ENCODE measurements around the gene GRK1.

DNA sequence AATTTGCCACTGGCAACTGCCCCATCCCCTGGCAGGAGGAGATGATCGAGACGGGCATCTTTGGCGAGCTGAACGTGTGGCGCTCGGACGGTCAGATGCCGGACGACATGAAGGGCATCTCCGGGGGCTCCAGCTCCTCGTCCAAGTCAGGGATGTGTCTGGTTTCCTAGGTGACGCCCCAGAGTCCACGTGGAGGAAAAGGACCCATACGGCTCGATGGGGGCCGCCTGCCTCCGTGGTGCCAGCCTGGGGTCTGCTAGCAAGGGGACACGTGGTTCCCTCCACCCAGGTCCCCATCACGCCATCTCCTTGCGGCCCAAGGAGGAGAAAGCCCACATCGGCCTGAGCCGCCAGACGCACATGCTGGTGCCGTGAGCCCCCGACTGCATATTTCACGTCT lies 68.2 kb downstream of the GRK1 start:
- TF ChIP-seq, protein P1, sequence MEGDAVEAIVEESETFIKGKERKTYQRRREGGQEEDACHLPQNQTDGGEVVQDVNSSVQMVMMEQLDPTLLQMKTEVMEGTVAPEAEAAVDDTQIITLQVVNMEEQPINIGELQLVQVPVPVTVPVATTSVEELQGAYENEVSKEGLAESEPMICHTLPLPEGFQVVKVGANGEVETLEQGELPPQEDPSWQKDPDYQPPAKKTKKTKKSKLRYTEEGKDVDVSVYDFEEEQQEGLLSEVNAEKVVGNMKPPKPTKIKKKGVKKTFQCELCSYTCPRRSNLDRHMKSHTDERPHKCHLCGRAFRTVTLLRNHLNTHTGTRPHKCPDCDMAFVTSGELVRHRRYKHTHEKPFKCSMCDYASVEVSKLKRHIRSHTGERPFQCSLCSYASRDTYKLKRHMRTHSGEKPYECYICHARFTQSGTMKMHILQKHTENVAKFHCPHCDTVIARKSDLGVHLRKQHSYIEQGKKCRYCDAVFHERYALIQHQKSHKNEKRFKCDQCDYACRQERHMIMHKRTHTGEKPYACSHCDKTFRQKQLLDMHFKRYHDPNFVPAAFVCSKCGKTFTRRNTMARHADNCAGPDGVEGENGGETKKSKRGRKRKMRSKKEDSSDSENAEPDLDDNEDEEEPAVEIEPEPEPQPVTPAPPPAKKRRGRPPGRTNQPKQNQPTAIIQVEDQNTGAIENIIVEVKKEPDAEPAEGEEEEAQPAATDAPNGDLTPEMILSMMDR (conservative IDR thresholded peaks at IDR 0.05; ENCODE audit: low read length) = no peak
- no peak for TF ChIP-seq EZH2phosphoT487 (IDR thresholded peaks at IDR 0.05; ENCODE audit: borderline replicate concordance, low read depth, low read length)
